Activated CD8-positive, alpha-beta memory T cell treated with anti-CD3 and anti-CD28 coated beads, Interleukin-2, amount 50 U/mL, for 24 hours (primary cell): ENCODE data around the gene NEK7.
"Not testable (repeated sequence)": the region's sequence is repeated elsewhere in the genome, so short reads cannot be mapped to it uniquely, and the experiment has no call there.

ENCODE experiments used
- DNase-seq: peaks from one replicate; pipeline ENCODE4 v3.0.0-alpha.2; 2020; ENCODE audit errors: extremely low read depth

The NEK7 gene

DNA sequence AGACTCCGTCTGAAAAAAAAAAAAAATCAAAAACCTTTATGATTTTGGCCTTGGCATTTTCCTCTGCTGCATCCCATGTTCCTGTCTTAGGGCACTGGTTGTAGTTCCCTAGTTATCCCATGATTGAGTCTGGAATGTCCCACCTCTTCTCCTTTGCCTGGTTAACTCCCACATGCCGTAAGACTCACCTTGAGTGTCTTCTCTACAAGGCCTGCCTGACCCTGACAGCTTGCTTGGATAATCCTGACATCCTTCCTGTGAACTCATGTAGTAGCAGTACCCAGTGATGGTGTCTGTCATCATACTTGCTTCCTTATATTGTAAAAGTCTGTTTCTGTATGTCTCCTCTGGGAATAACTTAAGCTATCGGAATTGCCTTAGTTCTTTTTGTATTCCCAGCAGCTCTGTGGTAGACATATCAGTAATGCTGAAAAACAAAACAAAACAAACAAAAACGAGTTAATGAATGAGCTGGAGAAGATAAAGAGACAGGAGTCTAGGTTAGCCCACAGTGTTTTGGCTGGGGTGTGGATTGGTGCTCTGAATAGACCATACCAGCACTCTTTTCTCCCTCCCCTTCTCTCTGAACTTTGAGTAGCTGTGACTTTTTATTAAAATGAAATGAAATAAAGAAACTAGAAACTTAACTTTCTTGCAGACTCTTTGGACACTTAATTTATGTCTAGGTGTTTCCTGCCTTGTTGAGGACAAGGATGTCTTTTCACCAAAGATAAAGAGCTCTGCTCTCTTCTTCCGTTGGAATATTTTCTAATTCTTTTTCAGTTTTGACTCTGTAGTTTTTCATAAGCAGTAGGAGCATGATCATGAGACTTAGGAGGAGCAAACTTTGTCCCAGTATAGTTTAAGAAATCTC lies 15.1 kb downstream of the NEK7 start:
- no peak for DNase-seq

GRCh38 chr1:198173832-198174231 lies 17.0 kb downstream of the NEK7 start:
- no peak for DNase-seq

DNA sequence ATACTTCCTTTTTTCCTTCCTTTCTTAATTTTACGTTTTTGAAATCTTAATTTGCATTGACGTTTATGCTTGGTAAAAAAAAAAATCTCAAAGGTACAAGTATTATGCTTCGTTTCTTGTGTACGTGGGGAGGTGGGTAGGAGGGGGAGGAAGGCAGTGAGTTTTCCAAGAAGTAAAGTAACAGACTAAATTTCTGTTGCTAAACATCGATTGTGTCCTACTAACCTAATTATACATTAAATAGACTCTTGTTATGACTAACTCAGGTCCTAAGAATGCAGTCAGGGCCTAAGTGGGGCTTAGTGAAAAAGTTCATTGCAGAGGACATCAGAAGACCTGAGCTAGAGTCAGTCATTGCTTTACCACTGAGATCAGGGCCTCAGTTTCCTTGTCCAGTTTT lies 17.5 kb downstream of the NEK7 start:
- DNase-seq: no peak

DNA sequence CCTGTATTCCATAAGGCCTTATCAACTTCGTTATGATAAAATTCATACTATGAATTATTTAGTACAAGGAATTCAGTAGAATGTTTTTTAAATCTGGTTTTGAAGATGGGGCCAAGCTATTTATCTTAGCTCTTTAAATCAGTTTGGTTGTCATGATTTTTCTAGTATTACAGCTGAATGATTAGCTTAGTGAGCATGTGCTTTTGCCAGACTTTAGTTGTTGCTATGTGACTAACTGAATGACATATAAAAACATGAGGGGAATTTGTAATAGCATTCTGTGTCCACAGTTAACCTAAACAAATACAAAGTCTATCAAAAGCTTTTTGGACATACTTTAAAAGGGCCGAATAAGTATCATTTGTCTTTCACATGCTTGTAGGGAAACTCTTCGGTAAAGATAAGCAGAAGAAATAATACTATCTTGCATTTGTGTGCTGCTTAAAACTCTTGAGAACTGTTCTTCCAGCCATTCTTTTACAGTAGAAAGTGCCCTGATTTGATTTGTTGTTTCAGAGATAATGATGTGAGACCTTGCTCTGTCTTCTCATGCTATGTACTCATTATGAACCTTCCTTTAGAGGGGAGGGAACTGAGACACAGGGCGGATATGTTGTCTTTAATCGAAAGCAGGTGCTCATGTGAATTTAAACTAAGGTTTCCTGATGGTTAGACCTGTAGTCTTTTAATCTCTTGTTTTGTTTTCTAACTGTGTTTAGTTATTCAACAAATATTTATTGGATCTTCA lies 18.8 kb downstream of the NEK7 start:
- no peak for DNase-seq

DNA sequence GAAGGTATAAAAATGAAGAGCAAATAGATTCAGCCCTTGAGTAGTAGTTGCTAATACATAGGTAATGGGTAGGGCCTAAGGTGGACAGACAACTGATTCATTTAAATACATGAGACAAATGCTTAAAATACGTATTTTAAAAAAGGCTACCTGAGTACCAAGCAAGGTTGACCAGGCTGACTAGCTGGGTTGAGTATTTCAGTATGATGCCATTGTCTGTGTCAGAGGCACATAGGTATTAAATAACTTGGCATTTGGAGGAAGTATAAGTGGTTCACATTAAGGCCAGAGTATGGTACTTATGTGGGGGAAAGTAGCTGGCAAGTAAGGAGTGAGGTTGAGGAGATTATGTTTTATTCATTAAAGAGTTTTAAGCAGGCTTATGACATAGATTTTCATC lies 19.4 kb downstream of the NEK7 start:
- no peak for DNase-seq

DNA sequence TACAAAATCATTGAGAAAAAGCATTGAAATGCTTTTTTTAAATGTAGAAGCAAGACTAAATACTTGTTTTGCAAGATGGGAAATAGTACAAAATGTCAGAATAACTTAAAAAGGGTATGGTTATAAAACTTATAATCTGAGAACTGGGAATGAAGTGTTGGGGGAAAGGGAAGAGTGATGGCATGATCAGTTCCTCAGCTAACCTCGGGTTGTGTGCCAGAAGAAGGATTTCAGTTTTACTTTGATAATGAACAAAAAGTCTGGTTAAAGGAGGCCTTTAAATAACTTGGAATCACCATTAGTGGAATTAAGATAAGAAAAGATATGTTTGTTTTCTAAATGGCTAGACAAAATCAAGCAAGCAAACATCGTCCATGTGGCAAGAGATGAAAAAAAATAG lies 20.7 kb downstream of the NEK7 start:
- no peak for DNase-seq

DNA sequence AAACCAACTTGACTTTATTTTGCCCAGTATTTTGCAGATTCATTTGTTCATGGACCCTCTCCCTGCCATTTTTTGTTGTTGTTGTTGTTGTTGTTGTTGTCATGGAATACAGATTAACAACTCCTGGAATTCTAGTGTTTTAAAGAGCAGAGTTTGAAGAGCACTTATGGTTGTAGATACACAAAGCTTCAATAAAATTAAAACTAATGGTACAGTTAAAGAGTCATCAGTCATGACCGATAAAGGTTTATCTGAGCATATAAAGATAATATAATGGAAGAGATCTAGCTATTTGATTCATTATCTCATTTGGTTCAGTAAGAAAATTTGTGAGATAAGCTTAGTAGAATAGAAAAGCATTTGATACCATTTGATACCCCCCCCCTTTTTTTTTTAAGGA lies 21.8 kb downstream of the NEK7 start:
- no peak for DNase-seq

- no peak for DNase-seq
Observed at GRCh38 chr1:198179556-198179981, 22.8 kb downstream of the NEK7 start.

DNA sequence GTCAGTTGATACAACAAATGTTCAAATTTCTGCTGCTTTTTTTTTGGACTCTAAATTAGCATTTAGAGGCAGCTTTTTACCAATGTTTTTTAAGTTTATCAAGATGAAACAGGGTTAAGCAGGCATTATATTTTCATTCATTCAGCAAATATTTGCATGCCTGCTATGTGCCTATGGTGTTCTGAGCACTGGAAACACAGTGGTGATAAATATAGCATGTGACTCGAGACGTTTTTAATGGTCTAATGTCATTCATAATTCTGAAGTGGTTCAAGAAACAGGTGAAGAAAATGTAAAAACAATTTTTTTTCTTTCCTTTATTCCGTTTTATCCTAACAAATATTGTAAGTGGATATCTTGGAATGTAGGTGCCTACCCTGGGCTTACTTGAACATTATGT lies 26.8 kb downstream of the NEK7 start:
- DNase-seq: no peak

DNA sequence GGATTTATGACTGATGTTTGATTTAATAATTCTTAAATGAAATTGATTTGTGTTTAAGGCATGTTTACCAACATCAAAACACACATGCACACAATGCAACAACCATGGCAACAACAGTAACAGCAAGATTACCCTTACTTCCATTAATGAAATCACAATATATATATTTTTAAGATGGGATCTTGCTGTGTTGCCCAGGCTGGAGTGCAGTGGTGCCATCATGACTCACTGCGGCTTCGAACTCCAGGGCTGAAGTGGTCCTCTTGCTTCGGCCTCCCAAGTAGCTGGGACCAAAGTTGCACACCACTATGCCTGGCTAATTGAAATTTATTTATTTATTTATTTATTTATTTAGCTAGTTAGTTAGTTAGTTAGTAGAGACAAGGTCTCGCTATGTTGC lies 27.7 kb downstream of the NEK7 start:
- DNase-seq: no peak

- DNase-seq: no peak
Observed at GRCh38 chr1:198185146-198185545, 28.3 kb downstream of the NEK7 start.

GRCh38 chr1:198185759-198186158 lies 29.0 kb downstream of the NEK7 start:
- DNase-seq: no peak

GRCh38 chr1:198186916-198187580 lies 30.2 kb downstream of the NEK7 start:
- DNase-seq: no peak

- DNase-seq: no peak
Observed at GRCh38 chr1:198187973-198188588, 31.3 kb downstream of the NEK7 start.

GRCh38 chr1:198191117-198191516 lies 34.3 kb downstream of the NEK7 start:
- no peak for DNase-seq

DNA sequence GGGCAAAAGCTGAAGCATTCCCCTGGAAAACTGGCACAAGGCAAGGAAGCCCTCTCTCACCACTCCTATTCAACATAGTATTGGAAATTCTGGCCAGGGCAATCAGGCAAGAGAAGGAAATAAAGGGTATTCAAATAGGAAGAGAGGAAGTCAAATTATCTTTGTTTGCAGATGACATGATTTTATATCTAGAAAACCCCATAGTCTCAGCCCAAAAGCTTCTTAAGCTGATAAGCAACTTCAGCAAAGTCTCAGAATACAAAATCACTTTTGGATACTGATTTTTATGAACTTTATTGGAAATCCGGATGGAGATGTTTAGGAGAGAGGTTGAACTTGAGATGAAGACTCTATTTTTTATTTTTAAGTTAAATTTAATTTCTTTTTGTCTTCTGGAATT lies 37.1 kb downstream of the NEK7 start:
- DNase-seq: not testable (repeated sequence)

DNA sequence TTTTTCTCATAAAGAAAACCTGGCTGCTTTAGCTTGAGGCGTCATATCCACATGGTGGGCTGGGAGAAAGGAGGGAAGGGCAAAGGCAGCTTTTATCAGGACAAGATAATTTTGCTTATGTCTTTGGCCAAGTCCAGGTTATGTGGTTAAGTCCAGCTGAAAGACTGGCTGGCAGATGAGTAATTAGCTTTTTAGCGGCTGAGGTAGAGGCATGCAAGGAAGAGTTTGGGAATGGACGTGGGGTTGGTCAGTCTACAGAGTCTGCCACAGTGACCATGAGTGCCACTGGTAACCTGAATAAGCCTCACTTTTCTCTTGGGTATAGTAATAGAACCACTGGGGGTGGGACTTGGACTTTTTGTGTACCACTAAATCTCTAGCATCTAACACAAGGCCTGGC lies 39.8 kb downstream of the NEK7 start:
- DNase-seq: no peak

GRCh38 chr1:198197285-198197684 lies 40.5 kb downstream of the NEK7 start:
- DNase-seq: no peak

- no peak for DNase-seq
Observed at GRCh38 chr1:198199105-198199504, 42.3 kb downstream of the NEK7 start.

DNA sequence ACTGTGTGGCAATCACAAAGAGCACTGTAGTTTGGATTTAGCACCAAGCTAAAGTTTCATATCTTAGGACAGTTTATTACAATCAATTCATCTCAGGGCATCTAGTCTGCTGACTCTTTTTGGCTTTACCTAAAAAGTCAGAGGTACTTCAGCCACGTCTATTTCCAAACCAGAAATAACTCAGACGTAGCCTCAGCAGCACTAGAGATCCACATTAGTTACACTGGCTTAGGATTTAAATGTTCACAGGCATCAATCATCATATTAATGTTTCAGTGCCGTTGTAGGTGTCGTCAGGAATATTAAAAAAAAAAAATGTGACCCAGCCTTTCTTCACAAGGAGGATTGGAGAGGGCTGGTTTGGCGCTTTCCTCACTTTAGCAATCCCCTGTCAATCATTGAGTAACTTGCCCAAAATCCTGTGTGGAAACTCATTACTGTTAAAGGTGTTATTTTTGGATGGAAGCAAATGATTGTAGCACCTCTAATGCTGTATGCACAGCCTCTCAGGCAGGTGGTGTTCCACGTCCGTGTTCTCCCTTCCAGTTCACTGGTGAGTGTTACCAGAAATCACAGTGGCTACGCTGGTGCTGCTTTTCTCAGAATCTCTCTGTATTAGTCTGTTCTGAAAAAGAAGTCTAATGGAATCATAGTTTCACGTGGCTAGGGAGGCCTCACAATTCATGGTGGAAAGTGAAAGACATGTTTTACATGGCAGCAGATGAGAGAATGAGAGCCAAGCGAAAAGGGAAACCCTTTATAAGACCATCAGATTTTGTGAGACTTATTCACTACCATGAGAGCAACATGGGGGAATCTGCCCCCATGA lies 45.4 kb downstream of the NEK7 start:
- no peak for DNase-seq

DNA sequence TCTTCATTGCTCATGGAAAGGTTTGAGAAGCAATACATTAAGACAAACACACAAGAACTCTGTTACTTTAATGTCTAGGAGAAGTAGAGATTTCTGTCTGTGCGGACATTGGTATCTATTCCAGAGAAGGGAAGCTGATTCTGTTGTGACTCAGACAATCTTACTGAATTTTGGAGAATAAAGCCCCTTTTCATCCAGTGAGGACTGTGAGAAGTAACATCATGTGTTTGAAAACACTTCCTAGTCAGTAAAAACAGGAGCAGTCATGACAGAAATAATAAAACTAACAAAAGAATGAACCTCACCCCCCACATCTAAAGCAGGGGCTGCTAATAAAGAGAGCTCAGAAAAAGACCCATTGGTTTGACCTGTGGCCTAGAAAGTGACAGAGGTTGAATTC lies 46.6 kb downstream of the NEK7 start:
- no peak for DNase-seq
